ENCODE results near the gene APOL6. TPM values are rescaled to one million over a fixed set of nuclear protein-coding genes. Genes with fewer than 3 reads are reported as not detected.

APOL6 gene
- total and polyA plus RNA-seq, 2 donors (not counting 3 experiments of a cell fraction or from before 2014, with no cell fraction given) = 0.33 to 3.0 TPM

DNA sequence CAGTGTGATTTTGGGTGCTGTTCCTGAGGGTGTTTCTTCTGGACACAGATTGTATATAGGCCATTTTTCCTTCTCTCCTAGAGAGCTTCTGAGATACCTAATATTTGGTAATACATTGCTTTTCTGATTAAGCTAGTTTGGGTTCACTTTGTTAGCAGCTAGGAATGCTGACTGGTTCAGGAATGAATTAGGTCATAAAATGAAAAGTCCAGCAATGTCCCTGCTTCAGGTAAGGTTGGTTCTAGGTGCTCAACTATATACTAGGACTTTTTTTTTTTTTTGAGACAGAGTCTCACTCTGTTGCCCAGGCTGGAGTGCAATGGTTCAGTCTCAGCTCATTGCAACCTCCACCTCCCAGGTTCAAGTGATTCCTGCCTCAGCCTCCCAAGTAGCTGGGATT, 36.5 kb downstream of the APOL6 start:
- ChIA-PET CTCF (interaction anchor here (0.6 to 2.5 kb wide), 26 partner anchors 9 to 1150 kb away, joined by 3 to 20 read pairs (median 4); partner anchors contain the start of gene APOL6), POLR2A (interaction anchor here (0.7 kb wide), 1 partner anchor 219 kb away, joined by 3 read pairs; no protein-coding TSS in a partner anchor)
- FAIRE-seq (no peak), DNase-seq (ENCODE audit: low read depth, low spot score) (no peak)
- no TSS peak for BruUV-seq (replicated peaks)
- no peaks in the 10 kb centered on the region for H3K9me3 ChIP-seq (replicated peaks; ENCODE audit: control insufficient read depth, insufficient read depth, low read length)
- intact Hi-C loops (cut with micrococcal nuclease) (no loop called here), dilution Hi-C loops (cut with MboI; ENCODE audit: extremely low pct_ligation_motif_present, low sequenced_read_pairs) (no loop called here)
- H3K27me3 ChIP-seq (ENCODE audit: control insufficient read depth in 2 of 2, insufficient read depth in 2 of 2, low read length in 2 of 2) = peaks cover 0 to 5% of the 10 kb centered on the region in 2 experiments
- H3K36me3 ChIP-seq (ENCODE audit: control insufficient read depth in 2 of 2, extremely low read depth in 1 of 2, insufficient read depth in 2 of 2, low read length in 2 of 2) = no peaks in the 10 kb centered on the region
- no peak overlapping the region for H3K27ac ChIP-seq (ENCODE audit: insufficient read depth, low read depth, low read length)
- H4K20me1 ChIP-seq (replicated peaks; ENCODE audit: control insufficient read depth, extremely low read depth, insufficient read depth, low read length) = no peaks in the 10 kb centered on the region
- no peak for TF ChIP-seq JUN (IDR thresholded peaks at IDR 0.05; ENCODE audit: borderline replicate concordance, insufficient read depth, insufficient read length, low read depth)
- no peak for TF ChIP-seq GATA2 (IDR thresholded peaks at IDR 0.05; ENCODE audit: insufficient read depth, insufficient read length, low read depth, low read length)
- H3K4me2 ChIP-seq (ENCODE audit: insufficient read depth, low read length) = no peak overlapping the region
- no peaks in the 10 kb centered on the region for H3K4me1 ChIP-seq (ENCODE audit: control insufficient read depth, extremely low read depth, insufficient read depth, low read length)
- no peaks in the 10 kb centered on the region for H3K9me1 ChIP-seq (replicated peaks; ENCODE audit: control insufficient read depth, extremely low read depth, insufficient read depth, low read length)
- no peaks in the 10 kb centered on the region for H3K79me2 ChIP-seq (ENCODE audit: control insufficient read depth, insufficient read depth, low read length)
- H2AFZ ChIP-seq (ENCODE audit: low read depth, low read length) = no peak overlapping the region
- no peak overlapping the region for H3K9ac ChIP-seq (replicated peaks; ENCODE audit: extremely low read depth, insufficient read depth, low read length)
- no peak overlapping the region for H3K4me3 ChIP-seq (replicated peaks in 1 of 3; ENCODE audit: insufficient read depth in 1 of 3, low read depth in 1 of 3, low read length in 3 of 3)

DNA sequence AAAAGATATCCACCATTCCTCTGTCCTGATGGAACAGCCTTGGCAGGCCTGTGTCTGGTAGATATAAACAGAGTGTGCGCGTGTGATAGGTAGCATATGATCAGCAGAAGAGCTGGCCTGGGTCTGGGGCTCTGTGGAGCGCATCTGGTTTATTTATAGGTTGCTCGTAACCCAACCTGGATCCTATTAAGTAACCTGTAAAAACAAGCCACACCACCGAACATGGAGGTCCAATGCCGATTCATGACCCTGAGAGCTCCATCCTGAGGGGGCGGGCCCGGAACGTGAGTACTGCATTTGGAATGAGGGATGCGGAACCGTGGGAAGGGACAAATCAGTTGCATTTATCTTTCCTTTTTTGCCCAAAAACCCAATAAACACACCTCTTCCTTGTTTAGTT, 37.5 kb downstream of the APOL6 start:
- Histone ChIP-seq H3K4me2 (ENCODE audit: insufficient read depth, low read length) (no peak overlapping the region), H3K79me2 (ENCODE audit: control insufficient read depth, insufficient read depth, low read length) (no peaks in the 10 kb centered on the region), H3K27ac (ENCODE audit: insufficient read depth, low read depth, low read length) (no peak overlapping the region), H3K9me3 (replicated peaks; ENCODE audit: control insufficient read depth, insufficient read depth, low read length) (no peaks in the 10 kb centered on the region), H3K9ac (replicated peaks; ENCODE audit: extremely low read depth, insufficient read depth, low read length) (no peak overlapping the region), H3K4me1 (ENCODE audit: control insufficient read depth, extremely low read depth, insufficient read depth, low read length) (no peaks in the 10 kb centered on the region), H3K36me3 (ENCODE audit: control insufficient read depth in 2 of 2, extremely low read depth in 1 of 2, insufficient read depth in 2 of 2, low read length in 2 of 2) (no peaks in the 10 kb centered on the region), H4K20me1 (replicated peaks; ENCODE audit: control insufficient read depth, extremely low read depth, insufficient read depth, low read length) (no peaks in the 10 kb centered on the region), H3K27me3 (ENCODE audit: control insufficient read depth in 2 of 2, insufficient read depth in 2 of 2, low read length in 2 of 2) (peaks cover 1 to 4% of the 10 kb centered on the region in 2 experiments), H3K4me3 (replicated peaks in 1 of 3; ENCODE audit: insufficient read depth in 1 of 3, low read depth in 1 of 3, low read length in 3 of 3) (no peak overlapping the region), H2AFZ (ENCODE audit: low read depth, low read length) (no peak overlapping the region), H3K9me1 (replicated peaks; ENCODE audit: control insufficient read depth, extremely low read depth, insufficient read depth, low read length) (no peaks in the 10 kb centered on the region)
- dilution Hi-C loops (cut with MboI; ENCODE audit: extremely low pct_ligation_motif_present, low sequenced_read_pairs) (no loop called here), intact Hi-C loops (cut with micrococcal nuclease) (no loop called here)
- ChIA-PET CTCF (interaction anchor here (0.5 to 2.5 kb wide), 3 partner anchors 8 to 380 kb away, joined by 3 to 20 read pairs (median 5); no protein-coding TSS in a partner anchor), POLR2A (no interaction called here)
- no TSS peak for BruUV-seq (replicated peaks)
- DNase-seq (ENCODE audit: low read depth, low spot score) (no peak), FAIRE-seq (no peak)
- TF ChIP-seq POLR2AphosphoS5 (IDR thresholded peaks at IDR 0.05; ENCODE audit: insufficient read depth, low read depth, low read length) = no peak
- no peak for TF ChIP-seq GATA2 (IDR thresholded peaks at IDR 0.05; ENCODE audit: insufficient read depth, insufficient read length, low read depth, low read length)
- no peak for TF ChIP-seq EZH2 (IDR thresholded peaks at IDR 0.05; ENCODE audit: borderline replicate concordance, low read depth, low read length, severe bottlenecking)
